ENCODE measurements around the gene RAD51B. TPM values are rescaled to one million over a fixed set of nuclear protein-coding genes. Genes with fewer than 3 reads are reported as not detected.

The RAD51B gene
- total RNA-seq, 4 donors from 2014 or later, result 14.0 to 16.4 (median 14.8) TPM

DNA sequence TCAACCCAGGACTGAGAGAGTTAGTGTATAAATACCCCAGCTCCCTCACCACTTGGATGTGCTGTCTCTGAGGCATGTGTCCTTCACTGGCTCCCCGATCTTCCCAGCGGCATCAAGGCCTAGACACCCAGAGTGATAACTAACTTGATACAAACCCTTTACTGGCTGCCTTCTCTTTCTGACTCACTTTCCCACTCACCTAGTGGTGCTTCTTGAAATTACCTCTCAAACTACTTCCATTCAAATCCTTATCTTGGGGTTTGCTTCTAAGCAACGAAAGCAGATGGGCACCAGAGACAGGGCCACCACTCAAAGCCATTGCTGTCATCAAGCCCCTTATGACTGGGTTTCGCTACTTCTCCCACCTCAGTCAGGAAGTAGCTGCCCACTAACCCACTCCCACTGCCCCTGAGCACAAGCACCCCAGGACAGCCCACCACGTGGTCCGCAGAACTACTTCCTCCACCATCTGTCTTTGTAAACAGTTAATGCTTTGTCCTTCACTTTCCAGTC, 956.1 kb downstream of the RAD51B start:
- Histone ChIP-seq H3K9me3 (no peaks in the 10 kb centered on the region), H3K27me3 (no peaks in the 10 kb centered on the region), H3K4me1 (peaks cover 0 to 20% of the 10 kb centered on the region in 2 donors), H3K4me3 (replicated peaks in 1 of 3) (no peak overlapping the region), H3K36me3 (no peaks in the 10 kb centered on the region), H3K27ac (no peak overlapping the region)
- no peak for TF ChIP-seq POLR2A (IDR thresholded peaks at IDR 0.05)
- TF ChIP-seq, protein P1, sequence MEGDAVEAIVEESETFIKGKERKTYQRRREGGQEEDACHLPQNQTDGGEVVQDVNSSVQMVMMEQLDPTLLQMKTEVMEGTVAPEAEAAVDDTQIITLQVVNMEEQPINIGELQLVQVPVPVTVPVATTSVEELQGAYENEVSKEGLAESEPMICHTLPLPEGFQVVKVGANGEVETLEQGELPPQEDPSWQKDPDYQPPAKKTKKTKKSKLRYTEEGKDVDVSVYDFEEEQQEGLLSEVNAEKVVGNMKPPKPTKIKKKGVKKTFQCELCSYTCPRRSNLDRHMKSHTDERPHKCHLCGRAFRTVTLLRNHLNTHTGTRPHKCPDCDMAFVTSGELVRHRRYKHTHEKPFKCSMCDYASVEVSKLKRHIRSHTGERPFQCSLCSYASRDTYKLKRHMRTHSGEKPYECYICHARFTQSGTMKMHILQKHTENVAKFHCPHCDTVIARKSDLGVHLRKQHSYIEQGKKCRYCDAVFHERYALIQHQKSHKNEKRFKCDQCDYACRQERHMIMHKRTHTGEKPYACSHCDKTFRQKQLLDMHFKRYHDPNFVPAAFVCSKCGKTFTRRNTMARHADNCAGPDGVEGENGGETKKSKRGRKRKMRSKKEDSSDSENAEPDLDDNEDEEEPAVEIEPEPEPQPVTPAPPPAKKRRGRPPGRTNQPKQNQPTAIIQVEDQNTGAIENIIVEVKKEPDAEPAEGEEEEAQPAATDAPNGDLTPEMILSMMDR (IDR thresholded peaks at IDR 0.05), result no peak
- no peak for DNase-seq
- WGBS, 2 donors, result 91 to 96% methylated on average over 6 of the region's 6 CpGs
- intact Hi-C loops (cut with DNase I), result no loop called here

DNA sequence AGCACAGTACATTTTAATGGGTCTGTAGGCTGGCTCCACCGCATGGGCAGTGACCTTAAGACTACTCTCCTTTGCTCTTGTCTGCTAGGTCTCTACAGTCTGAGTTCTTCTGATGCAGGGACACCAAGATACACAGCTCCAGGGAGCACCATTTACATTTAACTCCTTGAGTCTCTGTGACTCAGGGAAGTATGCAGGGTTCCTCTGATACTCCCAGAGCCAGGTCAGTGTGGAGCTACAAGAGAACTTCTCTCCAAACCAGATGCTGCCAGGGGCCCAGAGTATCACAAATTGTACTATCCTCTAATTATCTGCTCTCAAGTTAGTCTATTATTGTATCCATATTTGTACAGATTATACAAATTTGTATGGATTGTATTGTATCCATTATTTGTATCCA, 958.1 kb downstream of the RAD51B start:
- no peak for TF ChIP-seq POLR2A (IDR thresholded peaks at IDR 0.05)
- TF ChIP-seq, protein P1 (IDR thresholded peaks at IDR 0.05), result no peak
- intact Hi-C loops (cut with DNase I), result no loop called here
- Histone ChIP-seq H3K9me3 (no peaks in the 10 kb centered on the region), H3K27ac (no peak overlapping the region), H3K36me3 (no peaks in the 10 kb centered on the region), H3K27me3 (no peaks in the 10 kb centered on the region), H3K4me1 (peaks cover 0 to 26% of the 10 kb centered on the region in 2 donors), H3K4me3 (replicated peaks in 1 of 3) (no peak overlapping the region)
- no peak for DNase-seq
- 100% methylated on average over 1 of the region's 1 CpG for WGBS, 2 donors

Small RNAs within 50 kb of the gene (small RNA-seq; reads per million reads assigned to genes)
- not detected for gene RN7SL108P
- gene RN7SL706P, result not detected
- gene RNU6-921P, result not detected

Other genes with a start within 250 kb of the RAD51B start
- 100 to 1,000 TPM in 1 of 4 donors, 10 to 100 TPM in 3; 43.0 to 103 (median 63.1) TPM for gene PIGH, start 219.5 kb upstream of the RAD51B start, total RNA-seq
- gene ARG2, start 199.9 kb upstream of the RAD51B start, total RNA-seq, result 100 to 1,000 TPM in 2 of 4 donors, 10 to 100 TPM in 2; 76.1 to 160 (median 95.0) TPM
- 100 to 1,000 TPM in 2 of 4 donors, 10 to 100 TPM in 2; 82.0 to 178 (median 99.8) TPM for gene VTI1B, start 145.1 kb upstream of the RAD51B start, total RNA-seq
- gene RDH11, start 124.0 kb upstream of the RAD51B start, total RNA-seq, result 100 to 1,000 TPM in 3 of 4 donors, 10 to 100 TPM in 1; 72.2 to 158 (median 112) TPM
- 1 to 10 TPM in 1 of 4 donors, under 1 TPM in 2, not detected in 1; 0.22 to 2.9 (median 0.92) TPM for gene RDH12, start 117.9 kb upstream of the RAD51B start, total RNA-seq
- gene ZFYVE26, start 3.2 kb upstream of the RAD51B start, total RNA-seq, result 10 to 100 TPM; 21.5 to 49.7 (median 37.1) TPM

Data from thyroid gland (tissue), 4 donors.